Skeletal muscle cell (primary cell): ENCODE results near the gene SEMA3G.

Experiments used
- DNase-seq: peaks from one replicate; pipeline ENCODE4 v3.0.0-alpha.2; 2010; ENCODE audit warnings: low read depth
- H3K4me3 ChIP-seq: 2 replicates; pipeline ENCODE4 v1.5.1; 2011; ENCODE audit warnings: low read depth, mild to moderate bottlenecking, control low read depth, low read length, moderate library complexity

Gene SEMA3G

GRCh38 chr3:52431459-52432223 is 13.3 kb downstream of the SEMA3G start:
- no peak for DNase-seq
- no peak overlapping the region for H3K4me3 ChIP-seq

- H3K4me3 ChIP-seq = no peak overlapping the region
- DNase-seq = no peak
Observed at GRCh38 chr3:52430416-52430810, 14.5 kb downstream of the SEMA3G start.

- no peak overlapping the region for H3K4me3 ChIP-seq
- no peak for DNase-seq
Observed at GRCh38 chr3:52429779-52430415, 15.0 kb downstream of the SEMA3G start.

- H3K4me3 ChIP-seq = no peak overlapping the region
- DNase-seq = no peak
Observed at GRCh38 chr3:52429031-52429430, 15.9 kb downstream of the SEMA3G start.

- no peak for DNase-seq
- no peak overlapping the region for H3K4me3 ChIP-seq
Observed at GRCh38 chr3:52428151-52429005, 16.5 kb downstream of the SEMA3G start.

- H3K4me3 ChIP-seq = no peak overlapping the region
- no peak for DNase-seq
Observed at GRCh38 chr3:52423173-52423572, 21.7 kb downstream of the SEMA3G start.

- no peak overlapping the region for H3K4me3 ChIP-seq
- no peak for DNase-seq
Observed at GRCh38 chr3:52422669-52423068, 22.2 kb downstream of the SEMA3G start.

GRCh38 chr3:52420388-52420787 is 24.5 kb downstream of the SEMA3G start:
- no peak overlapping the region for H3K4me3 ChIP-seq
- no peak for DNase-seq

- no peak for DNase-seq
- H3K4me3 ChIP-seq = no peak overlapping the region
Observed at GRCh38 chr3:52415800-52416199, 29.1 kb downstream of the SEMA3G start.

- peak overlapping the region; percentile 96 for H3K4me3 ChIP-seq
Observed at GRCh38 chr3:52408466-52408865, 36.4 kb downstream of the SEMA3G start.

GRCh38 chr3:52407779-52408178 is 37.1 kb downstream of the SEMA3G start:
- no peak overlapping the region for H3K4me3 ChIP-seq
- no peak for DNase-seq

More at GRCh38 chr3:52408466-52408865, 36.4 kb downstream of the SEMA3G start:
- no peak for DNase-seq

GRCh38 chr3:52406791-52407510 is 38.0 kb downstream of the SEMA3G start:
- DNase-seq = no peak
- no peak overlapping the region for H3K4me3 ChIP-seq

- no peak for DNase-seq
- no peak overlapping the region for H3K4me3 ChIP-seq
Observed at GRCh38 chr3:52406231-52406661, 38.7 kb downstream of the SEMA3G start.

GRCh38 chr3:52405601-52406110 is 39.2 kb downstream of the SEMA3G start:
- no peak for DNase-seq

GRCh38 chr3:52405066-52405465 is 39.8 kb downstream of the SEMA3G start:
- DNase-seq = no peak
- H3K4me3 ChIP-seq = no peak overlapping the region

More at GRCh38 chr3:52405601-52406110, 39.2 kb downstream of the SEMA3G start:
- no peak overlapping the region for H3K4me3 ChIP-seq

GRCh38 chr3:52404391-52404790 is 40.5 kb downstream of the SEMA3G start:
- no peak for DNase-seq
- H3K4me3 ChIP-seq = no peak overlapping the region

GRCh38 chr3:52403955-52404354 is 40.9 kb downstream of the SEMA3G start:
- no peak overlapping the region for H3K4me3 ChIP-seq
- no peak for DNase-seq

GRCh38 chr3:52403271-52403841 is 41.5 kb downstream of the SEMA3G start:
- H3K4me3 ChIP-seq = no peak overlapping the region
- DNase-seq = no peak

GRCh38 chr3:52402706-52403270 is 42.1 kb downstream of the SEMA3G start:
- H3K4me3 ChIP-seq = no peak overlapping the region

More at GRCh38 chr3:52402706-52403270, 42.1 kb downstream of the SEMA3G start:
- no peak for DNase-seq
